ENCODE measurements around the gene MCF2L. TPM values are rescaled to one million over a fixed set of nuclear protein-coding genes. Genes with fewer than 3 reads are reported as not detected.

Gene MCF2L
- total RNA-seq, 4 donors from 2014 or later: 25.0 to 103 (median 61.0) TPM

DNA sequence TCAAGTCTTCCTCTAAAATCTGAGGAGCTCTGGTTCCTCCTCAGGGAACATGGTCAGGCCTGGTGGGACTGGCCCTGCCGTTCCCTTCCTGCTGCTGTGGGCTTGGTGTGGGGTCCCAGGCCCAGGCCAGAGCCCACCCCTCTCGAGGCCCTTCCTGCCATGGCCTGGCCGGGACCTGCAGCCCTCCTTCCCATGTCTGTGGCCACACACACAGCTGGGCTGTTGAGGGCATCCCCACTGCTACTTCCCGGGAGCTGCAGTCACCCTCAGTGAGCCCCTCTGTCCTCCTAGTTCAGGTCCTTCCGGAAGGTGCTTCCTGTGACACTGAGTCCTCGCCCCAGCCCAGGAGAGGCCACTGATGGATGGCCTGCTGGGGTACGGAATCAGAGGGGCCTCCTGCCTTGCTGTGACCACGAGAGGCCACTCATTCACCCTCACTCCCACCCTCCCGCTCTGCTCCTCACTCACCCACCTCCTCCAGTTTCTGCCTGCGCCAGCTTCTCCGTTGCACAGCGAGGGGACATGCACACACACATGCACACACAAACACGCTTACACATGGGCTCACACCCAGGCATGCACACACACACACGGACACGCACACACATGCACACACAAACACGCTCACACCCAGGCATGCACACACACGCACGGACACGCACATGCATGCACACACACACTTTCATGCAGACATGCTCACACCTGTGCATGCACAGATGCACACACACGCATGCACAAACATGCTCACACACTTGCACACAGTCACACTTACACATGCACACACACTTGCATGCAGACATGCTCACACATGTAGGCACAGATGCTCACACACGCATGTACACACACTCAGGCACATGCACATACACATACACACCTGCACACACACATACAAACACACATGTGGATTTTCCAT is 7.3 kb upstream of the MCF2L start:
- no peaks in the 10 kb centered on the region for H3K9me3 ChIP-seq
- no peaks in the 10 kb centered on the region for H3K27me3 ChIP-seq
- DNase-seq: no peak
- H3K36me3 ChIP-seq: no peaks in the 10 kb centered on the region
- intact Hi-C loops (cut with DNase I; ENCODE audit: low total_unique reads): no loop called here
- H3K4me1 ChIP-seq: no peaks in the 10 kb centered on the region
- H3K4me3 ChIP-seq: no peak overlapping the region
- H3K27ac ChIP-seq: no peak overlapping the region
- TF ChIP-seq, protein P1, sequence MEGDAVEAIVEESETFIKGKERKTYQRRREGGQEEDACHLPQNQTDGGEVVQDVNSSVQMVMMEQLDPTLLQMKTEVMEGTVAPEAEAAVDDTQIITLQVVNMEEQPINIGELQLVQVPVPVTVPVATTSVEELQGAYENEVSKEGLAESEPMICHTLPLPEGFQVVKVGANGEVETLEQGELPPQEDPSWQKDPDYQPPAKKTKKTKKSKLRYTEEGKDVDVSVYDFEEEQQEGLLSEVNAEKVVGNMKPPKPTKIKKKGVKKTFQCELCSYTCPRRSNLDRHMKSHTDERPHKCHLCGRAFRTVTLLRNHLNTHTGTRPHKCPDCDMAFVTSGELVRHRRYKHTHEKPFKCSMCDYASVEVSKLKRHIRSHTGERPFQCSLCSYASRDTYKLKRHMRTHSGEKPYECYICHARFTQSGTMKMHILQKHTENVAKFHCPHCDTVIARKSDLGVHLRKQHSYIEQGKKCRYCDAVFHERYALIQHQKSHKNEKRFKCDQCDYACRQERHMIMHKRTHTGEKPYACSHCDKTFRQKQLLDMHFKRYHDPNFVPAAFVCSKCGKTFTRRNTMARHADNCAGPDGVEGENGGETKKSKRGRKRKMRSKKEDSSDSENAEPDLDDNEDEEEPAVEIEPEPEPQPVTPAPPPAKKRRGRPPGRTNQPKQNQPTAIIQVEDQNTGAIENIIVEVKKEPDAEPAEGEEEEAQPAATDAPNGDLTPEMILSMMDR (IDR thresholded peaks at IDR 0.05): no peak
- TF ChIP-seq POLR2A (IDR thresholded peaks at IDR 0.05): no peak

DNA sequence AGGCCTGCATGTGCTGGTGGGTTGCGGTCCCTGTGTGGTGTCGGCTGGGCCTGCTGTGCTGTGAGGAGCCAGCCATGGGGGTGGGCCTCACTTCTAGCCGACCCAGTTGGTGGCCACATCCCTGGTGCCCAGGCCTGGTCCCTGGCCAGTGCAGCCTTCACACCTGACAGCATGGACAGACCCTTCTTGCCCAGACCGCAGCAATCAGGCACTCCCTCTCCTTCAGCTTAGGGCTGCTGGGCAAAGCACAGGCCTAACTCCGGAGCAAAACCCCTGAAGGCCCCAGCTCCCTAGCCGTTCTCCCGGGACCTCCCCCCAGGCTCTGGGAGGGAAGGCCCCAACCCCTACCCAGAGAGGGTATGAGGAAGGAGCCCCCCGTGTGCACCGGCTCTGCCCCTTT is 6.6 kb upstream of the MCF2L start:
- Histone ChIP-seq H3K4me3 (no peak overlapping the region), H3K27ac (no peak overlapping the region), H3K36me3 (no peaks in the 10 kb centered on the region), H3K27me3 (no peaks in the 10 kb centered on the region), H3K9me3 (no peaks in the 10 kb centered on the region), H3K4me1 (no peaks in the 10 kb centered on the region)
- DNase-seq: no peak
- TF ChIP-seq POLR2A (IDR thresholded peaks at IDR 0.05): no peak
- TF ChIP-seq, protein P1 (IDR thresholded peaks at IDR 0.05): no peak
- intact Hi-C loops (cut with DNase I; ENCODE audit: low total_unique reads): no loop called here

DNA sequence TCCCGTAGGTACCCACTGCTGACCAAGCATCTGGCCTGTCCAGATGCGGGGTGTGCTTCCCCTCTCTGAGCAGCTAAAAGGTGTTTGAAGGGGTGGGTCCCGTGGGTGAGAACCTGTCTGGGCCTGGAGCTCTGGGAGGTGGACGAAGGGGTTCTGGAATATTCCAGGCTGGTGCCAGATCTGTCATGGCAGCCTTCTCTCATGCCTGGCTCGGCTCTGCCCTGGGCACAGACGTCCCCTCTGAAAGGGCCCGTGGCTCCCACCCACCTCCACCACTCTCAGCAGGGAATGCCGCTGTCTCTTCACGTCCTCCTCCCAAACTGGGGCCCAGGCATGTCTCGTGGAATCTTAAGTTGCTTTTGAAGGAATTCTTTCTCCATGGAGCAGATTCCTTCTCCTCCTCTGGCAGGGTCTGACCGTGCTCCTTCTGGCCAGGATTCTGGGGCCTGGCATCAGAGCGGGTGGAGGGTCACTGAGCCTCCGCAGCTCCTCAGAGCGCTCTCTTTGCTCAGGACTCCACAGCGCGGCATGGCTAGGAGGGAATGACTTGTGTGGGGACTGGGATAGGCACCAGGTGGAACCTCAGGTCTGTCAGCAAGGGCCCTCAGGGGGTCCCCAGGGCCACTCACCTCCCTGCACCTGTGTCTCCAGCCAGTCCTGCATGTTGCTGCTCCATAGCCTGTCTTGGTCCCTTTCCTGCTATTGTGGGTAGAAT is 5.9 kb upstream of the MCF2L start:
- Histone ChIP-seq H3K27ac (no peak overlapping the region), H3K4me1 (no peaks in the 10 kb centered on the region), H3K27me3 (no peaks in the 10 kb centered on the region), H3K9me3 (no peaks in the 10 kb centered on the region), H3K4me3 (no peak overlapping the region), H3K36me3 (no peaks in the 10 kb centered on the region)
- intact Hi-C loops (cut with DNase I; ENCODE audit: low total_unique reads): no loop called here
- DNase-seq: no peak
- TF ChIP-seq, protein P1 (IDR thresholded peaks at IDR 0.05): no peak
- no peak for TF ChIP-seq POLR2A (IDR thresholded peaks at IDR 0.05)

DNA sequence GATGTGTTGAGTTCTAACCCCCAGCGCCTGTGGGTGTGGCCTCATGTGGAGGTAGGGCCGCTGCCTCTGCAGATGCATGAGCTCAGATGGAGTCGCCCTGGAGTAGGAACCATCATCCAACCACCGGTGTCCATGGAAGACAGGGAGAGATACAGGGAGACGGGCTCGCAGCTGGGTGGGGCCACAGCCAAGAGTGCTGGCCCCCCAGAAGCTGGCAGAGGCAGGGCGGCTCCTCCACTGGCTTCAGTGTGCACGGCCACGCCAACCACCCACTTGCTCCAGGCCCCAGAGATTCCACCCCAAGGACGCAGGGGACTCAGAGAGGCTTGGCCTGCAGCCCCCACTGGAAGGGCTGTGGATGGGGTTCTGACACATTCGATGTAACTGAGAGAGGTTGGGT is 5.4 kb upstream of the MCF2L start:
- Histone ChIP-seq H3K36me3 (no peaks in the 10 kb centered on the region), H3K27me3 (no peaks in the 10 kb centered on the region), H3K4me3 (no peak overlapping the region), H3K9me3 (no peaks in the 10 kb centered on the region), H3K27ac (no peak overlapping the region), H3K4me1 (peaks cover 0 to 3% of the 10 kb centered on the region in 2 donors)
- intact Hi-C loops (cut with DNase I; ENCODE audit: low total_unique reads): no loop called here
- DNase-seq: no peak
- TF ChIP-seq, protein P1 (IDR thresholded peaks at IDR 0.05): no peak
- TF ChIP-seq POLR2A (IDR thresholded peaks at IDR 0.05): no peak

DNA sequence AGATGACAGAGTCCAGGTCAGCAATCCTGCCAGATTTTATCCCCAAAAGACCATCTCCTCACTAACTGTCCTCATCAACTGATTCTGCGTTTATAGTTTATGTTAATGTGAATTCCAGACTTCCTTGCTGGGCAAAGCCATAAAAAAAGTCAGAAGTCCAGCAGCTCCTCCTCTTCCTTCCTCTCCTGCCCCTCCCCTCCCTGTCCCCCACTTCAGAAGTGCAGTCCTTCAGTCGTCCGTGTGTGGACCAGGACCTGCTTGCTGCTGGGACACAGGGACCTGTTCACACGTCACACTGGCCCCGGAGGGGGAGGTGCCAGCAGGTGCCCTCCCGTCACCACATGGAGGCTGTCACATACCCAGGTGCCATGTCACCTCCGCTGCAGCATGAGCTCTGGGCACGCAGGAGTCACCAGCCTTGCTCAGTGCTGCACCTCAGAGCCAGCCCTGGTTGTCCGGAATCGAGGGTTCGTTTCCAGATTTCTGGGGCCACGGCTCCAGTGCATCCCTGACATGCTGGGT is 4.0 kb upstream of the MCF2L start:
- peak overlapping the region in 1 of 2 donors; percentile 42 for H3K27ac ChIP-seq
- DNase-seq: peak in 1 of 2 donors; percentile 51
- no peaks in the 10 kb centered on the region for H3K9me3 ChIP-seq
- no peaks in the 10 kb centered on the region for H3K27me3 ChIP-seq
- H3K4me1 ChIP-seq: peaks cover 0 to 9% of the 10 kb centered on the region in 2 donors
- intact Hi-C loops (cut with DNase I; ENCODE audit: low total_unique reads): no loop called here
- no peaks in the 10 kb centered on the region for H3K36me3 ChIP-seq
- no peak overlapping the region for H3K4me3 ChIP-seq
- TF ChIP-seq POLR2A (IDR thresholded peaks at IDR 0.05): peak; percentile 10 to 11
- TF ChIP-seq, protein P1 (IDR thresholded peaks at IDR 0.05): no peak
